GM19239 (cell line): Measurements from ENCODE around the gene KCNJ5.

Experiments
- DNase-seq: peaks from one replicate; pipeline ENCODE4 v3.0.0; 2011; ENCODE audit warnings: low spot score; ENCODE audit not compliant: insufficient read length
- FAIRE-seq: peaks from 2 replicates; lab custom pipeline; 2011; peaks lifted over from hg19 to GRCh38; lab: Jason Lieb, UNC

KCNJ5 gene

GRCh38 chr11:128946648-128947047 lies 55.5 kb downstream of the KCNJ5 start:
- FAIRE-seq (no peak), DNase-seq (no peak)

- DNase-seq (no peak), FAIRE-seq (no peak)
Measured at GRCh38 chr11:128947773-128948172, 56.6 kb downstream of the KCNJ5 start.

GRCh38 chr11:128948583-128948982 lies 57.4 kb downstream of the KCNJ5 start:
- DNase-seq: no peak
- no peak for FAIRE-seq

- no peak for DNase-seq
- FAIRE-seq: no peak
Measured at GRCh38 chr11:128949791-128950454, 58.8 kb downstream of the KCNJ5 start.

- no peak for FAIRE-seq
- no peak for DNase-seq
Measured at GRCh38 chr11:128953151-128953550, 62.0 kb downstream of the KCNJ5 start.

- no peak for DNase-seq
- FAIRE-seq: no peak
Measured at GRCh38 chr11:128955636-128956035, 64.5 kb downstream of the KCNJ5 start.

GRCh38 chr11:128956401-128957201 lies 65.4 kb downstream of the KCNJ5 start:
- DNase-seq (no peak), FAIRE-seq (peak; percentile 93)

- DNase-seq: no peak
- FAIRE-seq: no peak
Measured at GRCh38 chr11:128957202-128957482, 66.0 kb downstream of the KCNJ5 start.

GRCh38 chr11:128961645-128962044 lies 70.5 kb downstream of the KCNJ5 start:
- DNase-seq (no peak), FAIRE-seq (no peak)

- no peak for FAIRE-seq
Measured at GRCh38 chr11:128962896-128963295, 71.7 kb downstream of the KCNJ5 start.

GRCh38 chr11:128963744-128964325 lies 72.7 kb downstream of the KCNJ5 start:
- DNase-seq (no peak), FAIRE-seq (peak; percentile 35)

More at GRCh38 chr11:128962896-128963295, 71.7 kb downstream of the KCNJ5 start:
- no peak for DNase-seq

GRCh38 chr11:128964463-128964930 lies 73.3 kb downstream of the KCNJ5 start:
- FAIRE-seq: no peak

GRCh38 chr11:128965485-128965884 lies 74.3 kb downstream of the KCNJ5 start:
- peak; percentile 30 for DNase-seq
- FAIRE-seq: peak; percentile 91

More at GRCh38 chr11:128964463-128964930, 73.3 kb downstream of the KCNJ5 start:
- no peak for DNase-seq

- DNase-seq (no peak), FAIRE-seq (no peak)
Measured at GRCh38 chr11:128967578-128967977, 76.4 kb downstream of the KCNJ5 start.

GRCh38 chr11:128968916-128969315 lies 77.8 kb downstream of the KCNJ5 start:
- FAIRE-seq: no peak

More at GRCh38 chr11:128968916-128969315, 77.8 kb downstream of the KCNJ5 start:
- DNase-seq: no peak
